ENCODE results near the gene CLPX.

The CLPX gene

DNA sequence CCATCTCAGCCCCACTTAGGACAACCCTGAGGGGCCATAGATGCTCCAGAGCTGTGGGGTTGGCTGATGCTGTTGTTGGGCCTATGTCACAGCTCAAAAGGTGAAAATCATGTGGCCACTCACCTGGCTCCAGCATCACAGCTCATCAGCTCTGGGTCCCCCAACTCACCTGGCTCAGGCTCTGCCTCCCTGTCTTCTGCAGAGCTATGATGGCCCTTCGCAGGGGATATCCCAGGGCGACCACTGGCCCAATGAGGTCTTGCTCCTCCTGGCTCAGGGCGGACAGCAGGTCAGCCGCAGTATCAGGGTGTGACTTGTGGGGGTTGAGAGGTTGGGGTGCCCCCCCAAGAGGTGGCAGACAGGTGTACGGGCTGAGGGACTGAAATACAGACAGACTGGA, 85.8 kb downstream of the CLPX start:
- DNase-seq, result no peak
